CD4-positive, alpha-beta T cell treated with Interleukin-1 beta for 1 hour (primary cell): ENCODE results near the gene TUT4.
"Not testable (repeated sequence)": the region's sequence is repeated elsewhere in the genome, so short reads cannot be mapped to it uniquely, and the experiment has no call there.

Experiments used
- DNase-seq, 2 donors: peaks; one replicate each; pipeline ENCODE4 v3.0.0-alpha.2; 2020 to 2022

The TUT4 gene, protein sequence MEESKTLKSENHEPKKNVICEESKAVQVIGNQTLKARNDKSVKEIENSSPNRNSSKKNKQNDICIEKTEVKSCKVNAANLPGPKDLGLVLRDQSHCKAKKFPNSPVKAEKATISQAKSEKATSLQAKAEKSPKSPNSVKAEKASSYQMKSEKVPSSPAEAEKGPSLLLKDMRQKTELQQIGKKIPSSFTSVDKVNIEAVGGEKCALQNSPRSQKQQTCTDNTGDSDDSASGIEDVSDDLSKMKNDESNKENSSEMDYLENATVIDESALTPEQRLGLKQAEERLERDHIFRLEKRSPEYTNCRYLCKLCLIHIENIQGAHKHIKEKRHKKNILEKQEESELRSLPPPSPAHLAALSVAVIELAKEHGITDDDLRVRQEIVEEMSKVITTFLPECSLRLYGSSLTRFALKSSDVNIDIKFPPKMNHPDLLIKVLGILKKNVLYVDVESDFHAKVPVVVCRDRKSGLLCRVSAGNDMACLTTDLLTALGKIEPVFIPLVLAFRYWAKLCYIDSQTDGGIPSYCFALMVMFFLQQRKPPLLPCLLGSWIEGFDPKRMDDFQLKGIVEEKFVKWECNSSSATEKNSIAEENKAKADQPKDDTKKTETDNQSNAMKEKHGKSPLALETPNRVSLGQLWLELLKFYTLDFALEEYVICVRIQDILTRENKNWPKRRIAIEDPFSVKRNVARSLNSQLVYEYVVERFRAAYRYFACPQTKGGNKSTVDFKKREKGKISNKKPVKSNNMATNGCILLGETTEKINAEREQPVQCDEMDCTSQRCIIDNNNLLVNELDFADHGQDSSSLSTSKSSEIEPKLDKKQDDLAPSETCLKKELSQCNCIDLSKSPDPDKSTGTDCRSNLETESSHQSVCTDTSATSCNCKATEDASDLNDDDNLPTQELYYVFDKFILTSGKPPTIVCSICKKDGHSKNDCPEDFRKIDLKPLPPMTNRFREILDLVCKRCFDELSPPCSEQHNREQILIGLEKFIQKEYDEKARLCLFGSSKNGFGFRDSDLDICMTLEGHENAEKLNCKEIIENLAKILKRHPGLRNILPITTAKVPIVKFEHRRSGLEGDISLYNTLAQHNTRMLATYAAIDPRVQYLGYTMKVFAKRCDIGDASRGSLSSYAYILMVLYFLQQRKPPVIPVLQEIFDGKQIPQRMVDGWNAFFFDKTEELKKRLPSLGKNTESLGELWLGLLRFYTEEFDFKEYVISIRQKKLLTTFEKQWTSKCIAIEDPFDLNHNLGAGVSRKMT (N-terminal part only)

GRCh38 chr1:52552505-52553361, at the start of gene TUT4:
Gene TUT4 (minus strand): TSS chr1:52553092. CDS start chr1:52526280, 26,812 bp downstream.
- DNase-seq: peak; percentile 79 to 81

DNA sequence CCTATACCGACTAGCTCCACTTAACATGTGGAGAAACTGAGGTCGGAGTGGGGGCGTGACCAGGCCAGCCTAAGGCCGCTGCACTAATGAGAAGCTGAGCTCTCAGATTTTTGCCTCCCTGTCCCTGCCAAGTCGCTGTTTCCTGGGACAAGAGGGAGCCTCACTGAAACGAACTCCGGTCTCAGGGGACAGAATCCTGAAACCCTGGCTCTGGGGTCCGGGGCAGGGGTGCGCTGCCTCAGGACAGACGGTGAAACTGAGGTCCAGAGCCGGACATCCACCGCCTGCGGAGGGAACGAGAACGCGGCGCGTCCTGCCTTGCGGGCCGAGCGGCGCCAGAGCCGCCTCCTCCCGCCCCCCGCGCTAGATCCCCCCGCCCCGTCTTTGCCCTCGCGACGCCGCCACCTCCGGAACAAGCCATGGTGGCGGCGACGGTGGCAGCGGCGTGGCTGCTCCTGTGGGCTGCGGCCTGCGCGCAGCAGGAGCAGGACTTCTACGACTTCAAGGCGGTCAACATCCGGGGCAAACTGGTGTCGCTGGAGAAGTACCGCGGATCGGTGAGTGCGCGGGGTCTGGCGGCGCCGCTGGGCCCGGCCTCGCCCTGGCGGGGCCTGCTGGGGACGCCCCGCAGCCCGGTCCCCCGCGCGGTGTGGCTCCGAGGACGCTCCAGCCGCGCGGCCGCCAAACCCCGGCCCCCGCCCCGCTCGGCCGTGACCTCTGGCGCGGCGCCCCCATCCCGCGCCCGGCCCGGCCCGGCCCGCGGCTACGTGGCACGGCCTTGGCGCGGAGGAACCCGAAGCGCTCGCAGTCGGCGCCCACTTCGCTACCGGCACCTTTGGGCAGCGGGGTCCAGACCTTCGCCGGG, 49.3 kb upstream of the TUT4 start, which contains the start of gene GPX7:
TSS of gene GPX7 (plus strand) at position 381 of the 865 bp plus-strand sequence. CDS start at position 420, 39 bp downstream.
- peak; percentile 65 to 70 for DNase-seq

DNA sequence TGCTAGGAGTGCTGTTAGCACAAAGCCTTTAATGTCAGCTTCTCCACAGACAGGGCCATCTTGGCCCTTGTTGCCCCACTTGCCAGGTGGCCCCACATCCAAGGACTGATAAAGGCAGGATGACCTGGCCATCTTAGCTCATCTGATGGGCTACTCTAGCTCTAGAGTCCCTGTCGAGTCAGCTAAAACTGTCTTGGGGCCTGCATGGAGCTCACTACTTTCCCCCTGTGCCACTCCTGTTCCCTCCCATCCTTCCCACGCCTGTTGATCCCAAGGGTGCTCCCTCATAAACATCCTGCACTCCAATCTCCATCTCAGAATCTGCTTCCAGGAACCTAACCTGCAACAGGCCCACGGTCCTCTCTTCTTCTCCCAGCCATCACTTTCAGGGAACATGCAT, 48.6 kb upstream of the TUT4 start:
- no peak for DNase-seq

GRCh38 chr1:52600533-52601179, 47.8 kb upstream of the TUT4 start:
- DNase-seq: no peak

- no peak for DNase-seq
Measured at GRCh38 chr1:52599236-52599635, 46.3 kb upstream of the TUT4 start.

- DNase-seq: no peak
Measured at GRCh38 chr1:52598729-52599128, 45.8 kb upstream of the TUT4 start.

DNA sequence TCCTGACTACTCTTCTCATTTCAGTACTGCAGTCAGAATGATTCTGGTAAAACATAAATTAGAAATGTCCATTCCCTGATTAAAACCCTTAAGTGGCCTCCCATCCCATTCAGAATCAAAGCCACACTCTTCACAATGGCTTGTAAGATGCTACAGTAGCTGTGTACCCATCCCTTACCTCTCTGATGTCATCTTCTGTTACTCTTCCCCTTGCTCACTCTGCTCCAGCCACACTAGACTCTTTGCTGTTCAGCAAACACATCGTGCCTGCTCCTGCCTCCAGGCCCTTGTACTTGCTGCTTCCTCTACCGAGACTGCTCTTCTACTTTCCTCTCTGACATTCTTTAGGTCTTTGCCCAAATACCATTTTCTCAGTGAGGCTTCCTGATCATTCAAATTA, 45.0 kb upstream of the TUT4 start:
- no peak for DNase-seq

DNA sequence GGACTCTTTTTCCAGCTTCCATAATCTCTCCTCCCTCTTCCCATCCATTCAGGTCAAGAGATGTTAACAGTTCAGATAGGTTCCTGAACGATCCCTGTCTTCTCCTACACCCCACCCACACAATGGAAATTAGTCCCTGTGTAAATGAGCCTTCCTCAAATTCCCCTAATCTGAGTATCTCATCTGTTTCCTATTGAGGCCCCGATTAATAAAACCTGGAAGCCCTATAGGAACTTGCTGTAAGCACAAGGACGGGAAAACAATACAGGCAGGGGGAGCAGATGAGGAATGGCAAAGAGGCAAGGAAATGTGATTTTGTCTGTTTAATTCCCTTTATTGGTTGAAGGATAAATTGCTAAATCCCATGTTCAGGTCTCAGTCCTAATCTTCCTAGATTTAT, 42.2 kb upstream of the TUT4 start:
- DNase-seq: no peak

DNA sequence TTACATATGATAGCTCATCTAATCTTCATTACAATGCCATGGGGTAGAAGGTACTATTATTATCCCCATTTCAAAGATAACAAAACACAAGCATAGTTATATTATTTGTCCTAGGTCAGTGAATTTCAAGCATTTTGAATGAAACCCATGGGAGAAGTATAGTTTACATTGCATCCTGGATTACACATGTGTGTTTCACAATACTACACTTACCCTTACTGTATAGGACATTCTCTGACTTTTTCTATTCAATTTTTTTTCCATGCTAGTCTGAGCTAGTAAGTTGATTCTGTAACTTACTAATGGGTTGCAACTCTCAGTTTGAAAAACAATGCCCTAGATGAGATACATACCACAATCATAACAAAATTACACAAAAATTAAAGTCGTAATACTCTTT, 40.6 kb upstream of the TUT4 start:
- DNase-seq: no peak

DNA sequence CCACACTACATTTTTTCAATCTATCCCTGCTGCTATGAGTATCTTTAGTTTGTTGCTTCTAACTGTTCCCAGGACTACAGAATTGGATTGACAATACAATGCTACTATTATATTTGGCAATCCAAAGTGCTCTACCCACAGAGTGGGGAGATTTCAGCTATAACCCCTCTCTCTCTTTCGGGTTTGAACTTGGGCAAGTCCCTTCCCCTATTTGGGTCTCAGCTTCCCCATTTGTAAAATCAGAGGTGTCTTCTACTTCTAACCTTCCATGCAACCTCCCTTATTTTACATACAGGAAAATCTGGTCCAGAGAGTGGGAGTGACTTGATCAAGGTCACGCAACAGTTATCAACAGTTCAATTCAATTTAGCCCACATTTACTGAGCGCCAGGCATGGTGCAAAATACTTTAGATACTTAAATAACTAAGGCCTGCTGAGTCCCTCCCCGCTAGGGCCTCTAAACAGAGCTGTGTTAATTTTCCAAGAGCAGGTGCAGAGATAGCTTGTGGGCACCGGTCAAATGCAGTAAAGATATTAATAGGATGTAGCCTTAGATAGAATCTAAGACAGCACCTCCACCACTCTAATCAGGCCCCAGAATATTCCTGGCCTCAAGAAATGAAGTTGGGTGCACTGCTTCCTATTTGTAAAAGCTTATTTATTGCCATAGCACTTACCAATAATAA, 39.9 kb upstream of the TUT4 start:
- no peak for DNase-seq

- no peak for DNase-seq
Measured at GRCh38 chr1:52590266-52590665, 37.4 kb upstream of the TUT4 start.

DNA sequence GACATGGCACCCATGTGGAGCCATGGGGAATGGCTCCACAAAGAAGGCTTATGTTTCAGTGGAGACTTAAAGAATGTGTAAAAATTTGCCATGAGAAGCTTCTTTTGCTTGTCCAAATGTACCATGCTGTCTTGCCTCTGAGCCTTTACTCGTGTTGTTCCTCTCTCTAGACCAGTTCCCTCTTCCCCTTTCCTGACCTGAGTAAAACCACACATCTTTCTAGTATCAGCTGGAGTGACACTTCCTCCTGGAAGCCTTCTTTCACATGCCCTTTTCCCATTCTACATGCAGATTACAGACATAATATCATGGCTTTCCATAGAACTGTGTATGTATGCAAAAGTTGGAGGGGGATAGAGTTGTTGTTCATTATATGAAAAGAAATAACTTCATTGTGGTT, 35.6 kb upstream of the TUT4 start:
- DNase-seq: no peak

GRCh38 chr1:52588027-52588426, 35.1 kb upstream of the TUT4 start:
- no peak for DNase-seq

- DNase-seq: no peak
Measured at GRCh38 chr1:52585474-52585873, 32.6 kb upstream of the TUT4 start.

GRCh38 chr1:52582116-52582696, 29.3 kb upstream of the TUT4 start:
- DNase-seq: no peak

GRCh38 chr1:52580283-52580682, 27.4 kb upstream of the TUT4 start:
- no peak for DNase-seq

GRCh38 chr1:52579415-52579814, 26.5 kb upstream of the TUT4 start:
- no peak for DNase-seq

DNA sequence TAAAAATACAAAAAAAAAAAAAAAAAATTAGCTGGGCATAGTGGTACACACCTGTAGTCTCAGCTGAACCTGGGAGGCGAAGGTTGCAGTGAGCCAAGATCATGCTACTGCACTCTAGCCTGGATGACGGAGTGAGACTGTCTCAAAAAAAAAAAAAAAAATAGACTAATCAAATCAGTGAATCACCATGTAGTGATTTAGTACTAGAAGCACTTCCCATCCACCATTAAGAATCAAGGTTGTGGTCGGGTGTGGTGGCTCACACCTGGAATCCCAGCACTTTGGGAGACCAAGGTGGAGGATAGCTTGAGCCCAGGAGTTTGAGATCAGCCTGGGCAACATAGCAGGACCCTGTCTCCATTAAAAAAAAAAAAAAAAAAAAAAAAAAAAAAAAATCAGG, 25.2 kb upstream of the TUT4 start:
- DNase-seq: not testable (repeated sequence)

DNA sequence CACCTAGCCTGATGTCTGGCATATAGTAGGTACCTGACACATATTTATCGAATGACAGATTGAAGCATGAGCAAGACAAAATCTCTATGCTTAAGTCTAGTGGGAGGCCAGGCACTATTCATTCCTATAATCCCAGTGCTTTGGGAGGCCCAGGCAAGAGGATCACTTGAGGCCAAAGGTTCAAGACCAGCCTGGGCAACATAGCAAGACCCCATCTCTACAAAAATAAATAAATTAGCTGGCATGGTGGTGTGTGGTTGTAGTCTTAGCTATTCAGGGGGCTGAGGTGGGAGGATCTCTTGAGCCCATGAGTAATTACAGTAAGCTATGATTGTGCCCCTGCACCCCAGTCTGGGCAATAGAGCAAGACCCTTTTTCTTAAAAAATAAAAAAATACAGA, 23.2 kb upstream of the TUT4 start:
- DNase-seq: no peak

- DNase-seq: no peak
Measured at GRCh38 chr1:52574594-52574993, 21.7 kb upstream of the TUT4 start.
